Breast epithelium (tissue), 4 donors: ENCODE results near the gene SCUBE2. TPM values are rescaled to one million over a fixed set of nuclear protein-coding genes. Genes with fewer than 3 reads are reported as not detected.

Experiments used
- DNase-seq, 2 donors: peaks; one replicate each; pipeline ENCODE4 v3.0.0-alpha.2; 2019; ENCODE audit warnings: low spot score in 2 of 2
- H3K27ac ChIP-seq, 2 donors: fragments of 200-600 bp; sonication (generic) in 1 of 2; one replicate each; pipeline ENCODE4 v1.5.1; 2016 to 2019; ENCODE audit warnings: mild to moderate bottlenecking in 1 of 2
- H3K27me3 ChIP-seq, 2 donors: fragments of 200-600 bp; sonication (generic) in 1 of 2; one replicate each; pipeline versions ENCODE4 v1.5.1 to v1.6.0; 2017 to 2019; ENCODE audit warnings: control low read depth in 1 of 2, mild to moderate bottlenecking in 1 of 2
- H3K36me3 ChIP-seq: fragments of 200-600 bp; one replicate; pipeline ENCODE4 v1.5.1; 2019
- H3K4me1 ChIP-seq, 2 donors: fragments of 200-600 bp; sonication (generic); one replicate each; pipeline ENCODE4 v1.5.1; 2016 to 2019; ENCODE audit warnings: control low read depth in 1 of 2
- H3K4me3 ChIP-seq, 3 donors: fragments of 200-600 bp; sonication (generic); 1 replicate in 2 of 3; 2 replicates in 1 of 3; pipeline ENCODE4 v1.5.1; 2016 to 2019; ENCODE audit warnings: mild to moderate bottlenecking in 3 of 3, moderate library complexity in 2 of 3
- H3K9me3 ChIP-seq, 2 donors: fragments of 200-600 bp; sonication (generic) in 1 of 2; one replicate each; pipeline ENCODE4 v1.5.1; 2016 to 2019; ENCODE audit warnings: control low read depth in 1 of 2
- CTCF ChIP-seq, 3 donors: fragments of 450-650 bp; IDR thresholded peaks; one replicate each; pipeline ENCODE4 v1.5.1; 2016 to 2017; ENCODE audit warnings: antibody characterized with exemption in 3 of 3, mild to moderate bottlenecking in 3 of 3, moderate library complexity in 3 of 3
- POLR2A ChIP-seq: fragments of 450-650 bp; IDR thresholded peaks from one replicate; pipeline ENCODE4 v1.6.1; 2016; ENCODE audit warnings: antibody characterized with exemption, mild to moderate bottlenecking, moderate library complexity
- POLR2AphosphoS5 ChIP-seq, 3 donors: sonication (generic); formaldehyde crosslinking; IDR thresholded peaks; one replicate each; pipeline ENCODE4 v1.6.1; 2017; ENCODE audit warnings: antibody characterized with exemption in 3 of 3
- intact Hi-C: fragments of 100-400 bp; cut with DNase I; formaldehyde crosslinking; loops from one replicate; pipeline ENCODE4 v1.15.1; 2023; ENCODE audit warnings: low total_unique reads
- total RNA-seq, 3 donors: library from RNA; depleted of rRNA; stranded (reverse); fragments of >200 nt; gene quantifications; one replicate each; pipeline ENCODE4 v1.1.0, GENCODE V29; 2016

The SCUBE2 gene
- total RNA-seq, 3 donors from 2014 or later, result 35.7 to 139 (median 78.7) TPM

GRCh38 chr11:9118277-9118676, 26.9 kb upstream of the SCUBE2 start:
- TF ChIP-seq POLR2AphosphoS5 (IDR thresholded peaks at IDR 0.05), result no peak
- no peak for TF ChIP-seq POLR2A
- TF ChIP-seq CTCF (IDR thresholded peaks at IDR 0.05), result no peak
- Histone ChIP-seq H3K36me3 (no peaks in the 10 kb centered on the region), H3K4me1 (no peaks in the 10 kb centered on the region), H3K27me3 (no peaks in the 10 kb centered on the region), H3K9me3 (no peaks in the 10 kb centered on the region), H3K27ac (no peak overlapping the region), H3K4me3 (no peak overlapping the region)
- intact Hi-C loops, result no loop called here
- DNase-seq, result no peak

DNA sequence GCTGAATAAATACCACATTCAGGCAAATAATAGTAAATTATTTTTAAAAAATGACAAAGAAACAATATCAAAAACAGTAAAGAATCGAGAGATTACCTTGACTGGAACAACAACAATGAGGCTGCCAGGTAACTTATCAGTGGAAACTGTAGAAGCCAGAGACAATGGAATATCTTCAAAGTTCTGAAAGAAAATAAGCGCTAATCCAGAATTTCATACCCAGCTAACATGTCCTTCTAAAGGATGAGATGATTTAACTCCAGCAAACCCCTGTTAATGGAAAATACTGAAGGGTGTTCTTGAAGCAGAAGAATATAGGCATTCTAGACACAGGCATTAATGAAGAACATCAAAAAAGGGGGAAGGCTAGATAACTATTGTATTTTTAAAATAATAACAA, 20.7 kb upstream of the SCUBE2 start:
- DNase-seq, result no peak
- Histone ChIP-seq H3K4me3 (no peak overlapping the region), H3K36me3 (no peaks in the 10 kb centered on the region), H3K4me1 (no peaks in the 10 kb centered on the region), H3K27me3 (no peaks in the 10 kb centered on the region), H3K27ac (no peak overlapping the region), H3K9me3 (no peaks in the 10 kb centered on the region)
- TF ChIP-seq POLR2AphosphoS5 (IDR thresholded peaks at IDR 0.05) (no peak), POLR2A (no peak), CTCF (IDR thresholded peaks at IDR 0.05) (no peak)
- intact Hi-C loops, result no loop called here

DNA sequence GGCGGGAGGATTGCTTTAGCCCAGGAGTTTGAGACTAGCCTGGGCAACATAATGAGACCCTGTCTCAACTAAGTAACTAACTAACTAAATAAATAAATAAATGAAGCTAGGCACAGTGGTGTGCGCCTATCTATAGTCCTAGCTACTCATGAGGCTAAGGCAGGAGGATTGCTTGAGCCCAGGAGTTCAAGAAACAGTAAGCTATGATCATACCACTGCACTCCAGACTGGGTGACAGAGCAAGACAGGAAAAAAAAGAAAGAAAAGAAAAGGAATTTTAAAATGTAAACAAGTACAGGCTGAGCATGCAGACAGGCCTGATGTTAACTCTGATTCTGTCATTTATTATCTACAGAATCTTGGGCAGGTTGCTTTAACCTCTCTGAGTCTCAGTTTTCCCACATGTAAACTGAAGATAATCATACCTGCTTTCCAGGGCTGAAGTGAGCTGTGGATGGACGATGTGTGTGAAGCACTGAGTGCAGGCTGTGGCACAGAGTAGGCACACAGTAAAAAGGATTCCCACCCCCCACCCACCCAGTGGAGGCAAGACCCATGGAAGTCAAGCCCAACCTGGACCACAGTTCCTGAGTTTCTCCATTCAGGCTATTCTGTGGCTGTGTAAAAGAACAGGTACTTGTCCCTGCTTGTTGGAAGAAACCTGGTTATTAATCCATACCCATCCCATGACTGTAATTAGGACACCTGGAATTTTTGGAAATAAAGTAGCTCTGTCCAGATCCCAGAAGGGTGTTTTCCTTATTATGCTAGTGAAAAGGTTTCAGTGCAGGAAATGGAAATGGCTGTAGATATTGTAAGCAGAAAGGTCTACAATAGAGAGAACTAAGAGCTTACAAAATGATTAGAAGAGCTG, 18.7 kb upstream of the SCUBE2 start:
- Histone ChIP-seq H3K9me3 (no peaks in the 10 kb centered on the region), H3K27ac (peak overlapping the region in 1 of 2 donors; percentile 27), H3K4me3 (no peak overlapping the region), H3K27me3 (no peaks in the 10 kb centered on the region), H3K36me3 (no peaks in the 10 kb centered on the region), H3K4me1 (no peaks in the 10 kb centered on the region)
- no peak for DNase-seq
- intact Hi-C loops, result no loop called here
- no peak for TF ChIP-seq POLR2A
- no peak for TF ChIP-seq POLR2AphosphoS5 (IDR thresholded peaks at IDR 0.05)
- no peak for TF ChIP-seq CTCF (IDR thresholded peaks at IDR 0.05)

GRCh38 chr11:9104580-9104979, 13.2 kb upstream of the SCUBE2 start:
- H3K9me3 ChIP-seq, result no peaks in the 10 kb centered on the region
- peak overlapping the region in 1 of 2 donors; percentile 3 for H3K27ac ChIP-seq
- no peaks in the 10 kb centered on the region for H3K4me1 ChIP-seq
- no peak for DNase-seq
- no peak for TF ChIP-seq POLR2A
- no peak for TF ChIP-seq CTCF (IDR thresholded peaks at IDR 0.05)
- TF ChIP-seq POLR2AphosphoS5 (IDR thresholded peaks at IDR 0.05), result no peak
- H3K36me3 ChIP-seq, result no peaks in the 10 kb centered on the region
- H3K27me3 ChIP-seq, result no peaks in the 10 kb centered on the region
- H3K4me3 ChIP-seq, result no peak overlapping the region
- intact Hi-C loops, result no loop called here

DNA sequence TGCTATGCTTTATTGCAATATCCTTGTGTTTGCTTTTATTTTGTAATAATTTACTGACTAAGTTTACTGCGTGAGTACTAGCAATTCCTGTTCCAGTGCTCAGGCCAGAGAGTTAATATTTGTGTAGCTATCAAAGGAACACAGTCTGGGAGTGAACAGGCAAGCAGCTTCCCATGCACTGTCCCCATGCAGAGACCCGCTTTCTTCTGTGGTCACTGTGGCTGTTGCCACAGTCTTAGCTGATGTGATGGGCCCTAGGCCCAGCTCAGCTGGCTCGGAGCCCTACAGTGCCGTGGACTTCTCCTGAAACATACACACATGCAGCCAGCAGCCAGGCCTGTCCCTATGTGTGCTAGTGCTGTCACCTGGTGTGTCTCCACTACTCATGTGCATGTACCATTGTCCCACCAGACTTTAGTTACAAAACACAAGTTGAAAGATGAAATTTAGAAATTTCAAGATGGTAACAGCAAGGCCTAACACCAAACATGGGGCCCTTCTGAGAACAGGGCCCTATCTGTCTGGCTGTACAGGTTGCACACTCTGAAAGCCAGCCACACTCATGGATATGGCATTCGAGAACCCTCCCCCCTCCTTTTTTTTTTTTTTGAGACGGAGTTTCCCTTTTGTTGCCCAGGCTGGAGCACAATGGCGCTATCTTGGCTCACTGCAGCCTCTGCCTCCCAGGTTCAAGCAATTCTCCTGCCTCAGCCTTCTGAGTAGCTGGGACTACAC, 12.3 kb upstream of the SCUBE2 start:
- peak in 1 of 2 donors; percentile 56 for DNase-seq
- no peaks in the 10 kb centered on the region for H3K4me1 ChIP-seq
- no peaks in the 10 kb centered on the region for H3K27me3 ChIP-seq
- H3K27ac ChIP-seq, result peak overlapping the region in 1 of 2 donors; percentile 3
- no peaks in the 10 kb centered on the region for H3K9me3 ChIP-seq
- H3K4me3 ChIP-seq, result no peak overlapping the region
- TF ChIP-seq POLR2AphosphoS5 (IDR thresholded peaks at IDR 0.05) (no peak), CTCF (IDR thresholded peaks at IDR 0.05) (no peak), POLR2A (no peak)
- intact Hi-C loops, result no loop called here
- H3K36me3 ChIP-seq, result no peaks in the 10 kb centered on the region
